Esophagus squamous epithelium (tissue), 5 donors: ENCODE results near the gene NOXO1. TPM values are rescaled to one million over a fixed set of nuclear protein-coding genes. Genes with fewer than 3 reads are reported as not detected.
A peak's percentile ranks its signal among the peaks of the same experiment; 100 is the strongest.

ENCODE experiments used
- DNase-seq: peaks from one replicate; lab custom pipeline; 2025; lab: John Stamatoyannopoulos, UW
- H3K27ac ChIP-seq, 4 donors: fragments of 200-600 bp; sonication (generic); one replicate each; pipeline ENCODE4 v1.5.1; 2016 to 2019; ENCODE audit warnings: mild to moderate bottlenecking in 1 of 4
- H3K27me3 ChIP-seq, 4 donors: fragments of 200-600 bp; sonication (generic); 1 replicate in 3 of 4; 2 replicates in 1 of 4; pipeline versions ENCODE4 v1.5.1 to v1.6.0; 2017 to 2021; ENCODE audit warnings: antibody characterized with exemption in 1 of 4
- H3K36me3 ChIP-seq, 3 donors: fragments of 200-600 bp; sonication (generic); one replicate each; pipeline ENCODE4 v1.5.1; 2016 to 2019
- H3K4me1 ChIP-seq, 3 donors: fragments of 200-600 bp; sonication (generic); one replicate each; pipeline ENCODE4 v1.5.1; 2017 to 2019
- H3K4me3 ChIP-seq, 4 donors: fragments of 200-600 bp; sonication (generic); 1 replicate in 3 of 4; 2 replicates in 1 of 4; pipeline ENCODE4 v1.5.1; 2016 to 2019; ENCODE audit warnings: mild to moderate bottlenecking in 2 of 4, moderate library complexity in 1 of 4
- H3K9me3 ChIP-seq, 3 donors: fragments of 200-600 bp; sonication (generic); one replicate each; pipeline ENCODE4 v1.5.1; 2016 to 2019
- CTCF ChIP-seq, 6 experiments: fragments of 450-650 bp in 4 of 6; fragments of 200-600 bp in 2 of 6; sonication (generic) in 2 of 6; IDR thresholded peaks; one replicate each; pipeline ENCODE4 v1.5.1; 2016 to 2019; ENCODE audit warnings: antibody characterized with exemption in 6 of 6, mild to moderate bottlenecking in 4 of 6, moderate library complexity in 4 of 6
- POLR2A ChIP-seq, 4 donors: fragments of 450-650 bp; IDR thresholded peaks; one replicate each; pipeline ENCODE4 v1.6.1; 2017; ENCODE audit warnings: antibody characterized with exemption in 4 of 4, mild to moderate bottlenecking in 4 of 4, moderate library complexity in 3 of 4
- WGBS, 2 donors: methylation state at CpG; one replicate each; pipeline ENCODE4 v1.1.5; 2018; 5-methylcytosine and 5-hydroxymethylcytosine counted together
- intact Hi-C: fragments of 100-400 bp; cut with DNase I; formaldehyde crosslinking; loops from one replicate; pipeline ENCODE4 v1.15.0; 2022
- total RNA-seq, 4 donors: library from RNA; depleted of rRNA; stranded (reverse); fragments of >200 nt; gene quantifications; one replicate each; pipeline ENCODE4 v1.1.0, GENCODE V29; 2016
- donor health status: DM: yes; HTN: yes; CAD: no.

The NOXO1 gene
- total RNA-seq, 4 donors from 2014 or later, result 0.38 to 4.2 (median 1.8) TPM

GRCh38 chr16:1978476-1979120 lies 2.7 kb downstream of the NOXO1 start:
- TF ChIP-seq POLR2A (IDR thresholded peaks at IDR 0.05) (no peak), CTCF (IDR thresholded peaks at IDR 0.05) (no peak)
- H3K27ac ChIP-seq, result peak overlapping the region; percentile 52 to 83 (median 80)
- peak overlapping the region; percentile 36 to 50 (median 44) for H3K4me3 ChIP-seq
- peaks cover 25 to 72% (median 29%) of the 10 kb centered on the region in 3 donors for H3K4me1 ChIP-seq
- H3K36me3 ChIP-seq, result peaks cover 32 to 53% (median 41%) of the 10 kb centered on the region in 3 donors
- 90% methylated on average over 4 of the region's 37 CpGs; no CpG with 5 or more reads in 1 of the 2 donors for WGBS, 2 donors
- H3K9me3 ChIP-seq, result no peaks in the 10 kb centered on the region
- DNase-seq, result no peak
- peaks cover 0 to 93% (median 13%) of the 10 kb centered on the region in 4 donors for H3K27me3 ChIP-seq
- intact Hi-C loops, result no loop called here

- no peak for DNase-seq
- H3K9me3 ChIP-seq, result no peaks in the 10 kb centered on the region
- H3K4me3 ChIP-seq, result no peak overlapping the region
- H3K27me3 ChIP-seq, result peaks cover 0 to 85% (median 13%) of the 10 kb centered on the region in 4 donors
- H3K4me1 ChIP-seq, result peaks cover 21 to 72% (median 31%) of the 10 kb centered on the region in 3 donors
- TF ChIP-seq CTCF (IDR thresholded peaks at IDR 0.05) (no peak), POLR2A (IDR thresholded peaks at IDR 0.05) (no peak)
- intact Hi-C loops, result no loop called here
- peaks cover 32 to 55% (median 41%) of the 10 kb centered on the region in 3 donors for H3K36me3 ChIP-seq
- WGBS, 2 donors, result no CpG with 5 or more reads among the region's 18 CpGs
- peak overlapping the region in 3 of 4 donors; percentile 2 to 83 (median 82) for H3K27ac ChIP-seq
Measured at GRCh38 chr16:1977875-1978268, 3.4 kb downstream of the NOXO1 start.

GRCh38 chr16:1976951-1977874 lies 4.1 kb downstream of the NOXO1 start:
- intact Hi-C loops, result no loop called here
- Histone ChIP-seq H3K36me3 (peaks cover 32 to 55% (median 41%) of the 10 kb centered on the region in 3 donors), H3K4me3 (no peak overlapping the region), H3K9me3 (no peaks in the 10 kb centered on the region), H3K27me3 (peaks cover 0 to 79% (median 13%) of the 10 kb centered on the region in 4 donors), H3K4me1 (peaks cover 28 to 72% (median 37%) of the 10 kb centered on the region in 3 donors), H3K27ac (peak overlapping the region in 3 of 4 donors; percentile 13 to 83 (median 14))
- no peak for DNase-seq
- 73% methylated on average over 7 of the region's 33 CpGs; no CpG with 5 or more reads in 1 of the 2 donors for WGBS, 2 donors
- TF ChIP-seq CTCF (IDR thresholded peaks at IDR 0.05) (no peak), POLR2A (IDR thresholded peaks at IDR 0.05) (no peak)

GRCh38 chr16:1976216-1976520 lies 5.1 kb downstream of the NOXO1 start:
- no peak overlapping the region for H3K4me3 ChIP-seq
- intact Hi-C loops, result no loop called here
- H3K9me3 ChIP-seq, result no peaks in the 10 kb centered on the region
- no peak for DNase-seq
- TF ChIP-seq CTCF (IDR thresholded peaks at IDR 0.05) (no peak), POLR2A (IDR thresholded peaks at IDR 0.05) (no peak)
- no peak overlapping the region for H3K27ac ChIP-seq
- H3K27me3 ChIP-seq, result peaks cover 0 to 68% (median 12%) of the 10 kb centered on the region in 4 donors
- peaks cover 30 to 69% (median 35%) of the 10 kb centered on the region in 3 donors for H3K4me1 ChIP-seq
- 85 to 100% methylated on average over 1 to 5 of the region's 8 CpGs for WGBS, 2 donors
- peaks cover 32 to 55% (median 41%) of the 10 kb centered on the region in 3 donors for H3K36me3 ChIP-seq
